NB4 (cell line): ENCODE data around the gene LMOD3.

Experiments used
- DNase-seq: peaks from one replicate; pipeline ENCODE4 v3.0.0; 2010; ENCODE audit warnings: low read depth
- H3K4me3 ChIP-seq: one replicate; pipeline ENCODE4 v1.5.1; 2011; ENCODE audit warnings: mild to moderate bottlenecking, low read depth, low read length, moderate library complexity
- MYC ChIP-seq: IDR thresholded peaks from 2 replicates; pipeline ENCODE4 v1.6.1; 2011; ENCODE audit warnings: low read depth, low read length
- POLR2A ChIP-seq: IDR thresholded peaks from 2 replicates; pipeline ENCODE4 v1.6.1; 2011; ENCODE audit warnings: mild to moderate bottlenecking; ENCODE audit not compliant: insufficient read length; ENCODE audit errors: extremely low read depth
- TF ChIP-seq, protein P1 (sequence below): IDR thresholded peaks from one replicate; pipeline ENCODE4 v1.5.1; 2012; ENCODE audit warnings: low read depth, low read length
- TF ChIP-seq, protein P2 (sequence below): IDR thresholded peaks from 2 replicates; pipeline ENCODE4 v1.6.1; 2011; ENCODE audit warnings: low read depth, low read length

The LMOD3 gene

DNA sequence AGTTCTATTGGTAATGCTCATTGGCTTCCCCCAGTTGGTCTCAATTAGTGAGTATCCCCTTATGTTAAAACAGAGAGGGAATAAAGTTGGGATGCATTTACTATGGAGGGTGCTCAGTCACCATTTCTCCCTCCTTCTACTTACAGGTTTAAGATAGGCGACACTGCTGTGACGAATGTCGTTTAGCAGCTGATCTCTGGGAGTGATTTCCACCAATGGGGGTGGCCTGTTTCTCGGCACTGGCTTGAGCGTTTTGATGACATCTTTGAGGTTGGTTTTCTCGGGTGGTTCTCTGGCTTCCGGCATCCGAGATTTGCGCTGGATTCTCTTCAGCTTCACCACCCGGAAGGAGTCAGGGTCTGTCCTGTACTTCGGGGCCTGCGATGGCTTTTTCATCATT lies 3.8 kb downstream of the LMOD3 start:
- DNase-seq = no peak
- H3K4me3 ChIP-seq = no peak overlapping the region
- TF ChIP-seq MYC = no peak
- TF ChIP-seq, protein P1, sequence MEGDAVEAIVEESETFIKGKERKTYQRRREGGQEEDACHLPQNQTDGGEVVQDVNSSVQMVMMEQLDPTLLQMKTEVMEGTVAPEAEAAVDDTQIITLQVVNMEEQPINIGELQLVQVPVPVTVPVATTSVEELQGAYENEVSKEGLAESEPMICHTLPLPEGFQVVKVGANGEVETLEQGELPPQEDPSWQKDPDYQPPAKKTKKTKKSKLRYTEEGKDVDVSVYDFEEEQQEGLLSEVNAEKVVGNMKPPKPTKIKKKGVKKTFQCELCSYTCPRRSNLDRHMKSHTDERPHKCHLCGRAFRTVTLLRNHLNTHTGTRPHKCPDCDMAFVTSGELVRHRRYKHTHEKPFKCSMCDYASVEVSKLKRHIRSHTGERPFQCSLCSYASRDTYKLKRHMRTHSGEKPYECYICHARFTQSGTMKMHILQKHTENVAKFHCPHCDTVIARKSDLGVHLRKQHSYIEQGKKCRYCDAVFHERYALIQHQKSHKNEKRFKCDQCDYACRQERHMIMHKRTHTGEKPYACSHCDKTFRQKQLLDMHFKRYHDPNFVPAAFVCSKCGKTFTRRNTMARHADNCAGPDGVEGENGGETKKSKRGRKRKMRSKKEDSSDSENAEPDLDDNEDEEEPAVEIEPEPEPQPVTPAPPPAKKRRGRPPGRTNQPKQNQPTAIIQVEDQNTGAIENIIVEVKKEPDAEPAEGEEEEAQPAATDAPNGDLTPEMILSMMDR = no peak

DNA sequence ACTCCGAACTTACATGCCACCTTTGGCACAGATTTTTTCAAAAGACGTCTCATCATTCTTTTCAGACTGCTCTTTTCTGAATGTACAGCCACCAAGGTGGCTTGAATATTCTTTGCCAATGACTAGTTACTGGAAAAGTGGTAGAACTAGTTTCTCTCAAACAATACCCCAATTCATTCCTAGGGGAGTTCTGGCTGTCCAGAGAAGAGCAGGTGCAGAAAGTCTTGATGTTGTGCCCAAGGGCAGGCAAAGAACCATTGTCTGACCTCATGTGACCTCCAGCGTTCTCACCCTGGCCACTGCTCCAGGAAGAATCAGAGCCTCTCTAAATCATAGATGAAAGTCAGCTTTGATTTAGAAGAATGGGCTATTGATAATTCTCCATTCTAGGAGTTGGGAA lies 5.5 kb downstream of the LMOD3 start:
- TF ChIP-seq POLR2A (no peak), MYC (no peak)
- TF ChIP-seq, protein P1 = no peak
- TF ChIP-seq, protein P2, sequence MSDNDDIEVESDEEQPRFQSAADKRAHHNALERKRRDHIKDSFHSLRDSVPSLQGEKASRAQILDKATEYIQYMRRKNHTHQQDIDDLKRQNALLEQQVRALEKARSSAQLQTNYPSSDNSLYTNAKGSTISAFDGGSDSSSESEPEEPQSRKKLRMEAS = no peak
- H3K4me3 ChIP-seq = no peak overlapping the region
- DNase-seq = no peak

DNA sequence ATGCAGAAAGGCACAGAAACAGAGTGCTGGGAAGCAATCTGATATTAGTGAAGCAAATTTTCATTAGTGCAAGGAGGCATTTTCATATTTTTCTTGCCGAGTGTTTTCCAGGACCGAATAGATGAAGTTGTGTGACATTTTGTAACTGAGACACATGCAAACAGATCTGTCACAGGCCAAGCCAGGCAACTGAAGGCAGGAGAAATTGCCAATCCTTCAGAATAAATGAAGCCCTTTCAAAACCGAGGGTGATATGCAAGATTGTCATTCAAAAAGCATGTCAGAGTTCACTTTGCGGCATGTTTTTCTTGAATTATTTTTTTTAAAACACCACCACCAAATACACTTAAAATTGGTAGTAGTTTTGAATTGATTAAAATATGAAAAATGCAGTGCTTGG lies 6.2 kb downstream of the LMOD3 start:
- TF ChIP-seq, protein P1 = no peak
- TF ChIP-seq POLR2A = no peak
- no peak for TF ChIP-seq MYC
- TF ChIP-seq, protein P2 = no peak
- no peak overlapping the region for H3K4me3 ChIP-seq
- DNase-seq = no peak

DNA sequence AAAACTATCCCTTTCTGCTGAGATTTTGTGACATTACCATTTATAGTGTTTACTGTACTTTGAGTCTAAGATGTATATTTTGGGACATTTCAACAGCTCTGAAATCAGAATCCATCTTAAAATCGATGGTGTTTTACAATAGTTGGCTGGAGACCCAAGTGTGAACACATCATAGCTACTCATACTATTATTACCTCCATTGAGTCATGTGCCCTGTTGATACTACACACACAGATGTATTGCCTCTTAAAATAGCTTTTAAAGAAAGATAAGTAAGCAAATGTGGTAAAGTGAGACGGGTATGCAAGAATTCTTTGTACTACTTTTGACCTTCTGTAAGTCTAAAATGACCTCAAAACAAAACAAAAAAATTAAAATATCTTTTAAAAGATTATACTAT lies 6.7 kb downstream of the LMOD3 start:
- H3K4me3 ChIP-seq = no peak overlapping the region
- TF ChIP-seq, protein P1 = no peak
- no peak for TF ChIP-seq MYC
- TF ChIP-seq, protein P2 = no peak
- TF ChIP-seq POLR2A = no peak
- DNase-seq = no peak

DNA sequence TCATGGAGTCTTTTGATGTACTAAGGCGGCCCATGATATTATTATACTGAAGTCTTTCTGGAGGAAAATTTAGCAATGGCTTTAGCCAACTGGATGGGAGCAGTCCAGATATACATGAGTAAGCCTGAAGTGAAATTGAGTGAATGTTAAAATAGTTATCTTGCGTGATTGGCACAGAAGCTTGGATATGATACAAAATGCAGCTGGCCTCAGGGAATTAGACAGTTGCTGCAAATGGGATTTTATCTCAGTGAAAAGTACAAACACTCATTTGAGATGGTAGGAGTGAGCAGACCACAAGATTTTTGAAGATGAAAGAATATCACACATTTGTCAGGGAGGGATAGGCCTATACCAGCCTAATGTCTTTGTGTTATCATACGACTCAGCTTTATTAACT lies 8.9 kb downstream of the LMOD3 start:
- H3K4me3 ChIP-seq = no peak overlapping the region
- TF ChIP-seq, protein P2 = no peak
- TF ChIP-seq POLR2A = no peak
- TF ChIP-seq MYC = no peak
- TF ChIP-seq, protein P1 = no peak
- DNase-seq = no peak

DNA sequence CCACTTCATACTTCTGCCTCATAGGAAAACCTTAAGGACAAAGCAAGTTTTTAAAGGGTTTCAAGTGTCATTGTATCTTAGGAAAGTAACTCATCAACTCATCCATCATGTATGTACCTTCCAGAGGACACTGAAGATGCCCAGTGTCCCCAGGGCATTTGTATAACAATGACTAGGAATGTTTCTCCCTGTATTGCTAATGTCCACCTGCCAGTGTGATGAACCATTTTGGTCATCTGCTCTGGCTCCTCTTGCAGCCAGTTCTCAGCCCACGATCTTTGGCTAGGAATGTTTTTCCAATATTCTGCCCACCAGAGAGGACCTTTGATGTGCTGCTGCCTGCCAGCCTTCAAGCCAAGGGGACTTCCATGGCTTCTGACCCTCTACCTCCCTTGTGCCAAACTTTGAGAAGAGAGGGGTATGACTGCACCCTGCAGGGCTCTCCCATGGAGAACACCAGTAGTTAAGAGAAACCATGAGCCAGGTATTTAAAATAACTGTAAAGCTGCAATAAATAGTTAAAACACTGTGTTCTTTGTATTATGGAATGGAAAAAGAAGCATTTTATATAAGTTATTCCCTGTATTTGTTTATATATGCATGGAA lies 11.4 kb downstream of the LMOD3 start:
- H3K4me3 ChIP-seq = no peak overlapping the region
- DNase-seq = no peak
- TF ChIP-seq, protein P1 = no peak
- TF ChIP-seq, protein P2 = no peak
- TF ChIP-seq MYC (no peak), POLR2A (no peak)
